Tongue (tissue), 2 donors: ENCODE data around the gene DHTKD1. TPM values are rescaled to one million over a fixed set of nuclear protein-coding genes. Genes with fewer than 3 reads are reported as not detected.

ENCODE experiments used
- DNase-seq: peaks from one replicate; pipeline ENCODE4 v3.0.0-alpha.2; 2015
- total RNA-seq: library from RNA; depleted of rRNA; stranded (reverse); fragments of >200 nt; gene quantifications from one replicate; pipeline ENCODE4 v1.2.3, GENCODE V29; 2014

Gene DHTKD1, protein sequence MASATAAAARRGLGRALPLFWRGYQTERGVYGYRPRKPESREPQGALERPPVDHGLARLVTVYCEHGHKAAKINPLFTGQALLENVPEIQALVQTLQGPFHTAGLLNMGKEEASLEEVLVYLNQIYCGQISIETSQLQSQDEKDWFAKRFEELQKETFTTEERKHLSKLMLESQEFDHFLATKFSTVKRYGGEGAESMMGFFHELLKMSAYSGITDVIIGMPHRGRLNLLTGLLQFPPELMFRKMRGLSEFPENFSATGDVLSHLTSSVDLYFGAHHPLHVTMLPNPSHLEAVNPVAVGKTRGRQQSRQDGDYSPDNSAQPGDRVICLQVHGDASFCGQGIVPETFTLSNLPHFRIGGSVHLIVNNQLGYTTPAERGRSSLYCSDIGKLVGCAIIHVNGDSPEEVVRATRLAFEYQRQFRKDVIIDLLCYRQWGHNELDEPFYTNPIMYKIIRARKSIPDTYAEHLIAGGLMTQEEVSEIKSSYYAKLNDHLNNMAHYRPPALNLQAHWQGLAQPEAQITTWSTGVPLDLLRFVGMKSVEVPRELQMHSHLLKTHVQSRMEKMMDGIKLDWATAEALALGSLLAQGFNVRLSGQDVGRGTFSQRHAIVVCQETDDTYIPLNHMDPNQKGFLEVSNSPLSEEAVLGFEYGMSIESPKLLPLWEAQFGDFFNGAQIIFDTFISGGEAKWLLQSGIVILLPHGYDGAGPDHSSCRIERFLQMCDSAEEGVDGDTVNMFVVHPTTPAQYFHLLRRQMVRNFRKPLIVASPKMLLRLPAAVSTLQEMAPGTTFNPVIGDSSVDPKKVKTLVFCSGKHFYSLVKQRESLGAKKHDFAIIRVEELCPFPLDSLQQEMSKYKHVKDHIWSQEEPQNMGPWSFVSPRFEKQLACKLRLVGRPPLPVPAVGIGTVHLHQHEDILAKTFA
- 43.9 TPM for total RNA-seq

DNA sequence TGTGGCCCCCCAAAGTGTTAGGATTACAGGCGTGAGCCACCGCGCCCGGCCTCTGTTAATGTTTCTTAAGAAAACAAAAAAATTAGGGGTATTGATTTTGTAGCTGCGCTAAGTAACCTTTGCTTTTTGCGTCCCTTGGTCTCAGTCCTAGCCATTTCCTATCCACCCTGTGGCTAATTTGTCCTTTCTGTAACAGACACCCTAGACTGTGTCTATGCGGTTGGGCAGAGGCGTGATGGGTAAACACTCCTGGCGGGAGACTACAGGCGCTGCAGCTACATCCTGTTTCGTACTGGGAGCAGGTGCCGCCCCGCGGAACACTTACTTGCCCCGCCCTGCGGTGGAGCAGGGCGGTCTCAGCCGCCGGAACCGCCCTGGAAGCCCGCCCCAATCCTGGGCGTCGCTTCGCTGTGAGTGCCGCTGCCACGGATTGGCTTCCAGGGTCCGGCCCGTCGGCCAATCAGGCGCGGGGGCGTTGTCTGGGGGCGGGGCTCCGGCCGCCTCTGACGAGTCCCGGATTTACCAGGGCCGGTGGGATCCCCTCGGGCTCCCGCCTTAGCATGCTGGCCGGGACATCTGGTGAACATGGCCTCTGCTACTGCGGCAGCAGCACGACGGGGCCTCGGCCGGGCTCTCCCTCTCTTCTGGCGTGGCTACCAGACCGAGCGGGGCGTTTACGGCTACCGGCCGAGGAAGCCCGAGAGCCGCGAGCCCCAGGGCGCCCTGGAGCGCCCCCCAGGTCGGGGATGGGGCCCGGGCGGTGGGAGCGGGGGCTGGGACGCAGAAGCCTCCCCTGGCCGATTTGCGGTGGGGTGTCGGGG lies at the start of gene DHTKD1:
TSS of gene DHTKD1 (plus strand) at position 506 of the 821 bp plus-strand sequence. CDS start at position 586, 80 bp downstream.
- DNase-seq = peak; percentile 99

DNA sequence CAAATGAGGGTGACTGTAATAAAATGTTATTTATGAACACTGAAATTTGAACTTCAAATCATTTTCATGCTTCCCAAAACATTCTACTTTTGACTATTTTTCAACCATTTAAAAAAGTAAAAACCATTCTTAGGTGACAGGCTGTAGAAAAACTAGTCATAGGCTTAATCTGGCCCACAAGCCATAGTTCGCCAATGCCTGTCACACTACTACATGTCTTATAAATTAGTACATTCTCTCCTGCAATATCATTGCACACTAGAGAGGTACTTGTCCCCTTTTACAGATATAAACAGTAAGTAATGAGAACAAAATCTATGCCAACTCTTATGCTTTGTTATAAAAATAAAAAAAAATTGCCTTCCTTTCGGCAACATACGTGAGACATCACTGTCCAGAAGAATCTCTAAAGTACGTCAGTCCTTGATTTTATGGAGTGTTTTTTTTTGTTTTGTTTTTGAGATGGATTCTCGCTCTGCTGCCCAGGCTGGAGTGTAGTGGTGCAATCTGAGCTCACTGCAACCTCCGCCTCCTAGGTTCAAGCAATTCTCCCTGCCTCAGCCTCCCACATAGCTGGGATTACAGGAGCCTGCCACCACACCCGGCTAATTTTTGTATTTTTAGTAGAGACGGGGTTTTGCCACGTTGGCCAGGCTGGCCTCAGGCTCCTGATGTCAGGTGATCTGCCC lies 49.3 kb upstream of the DHTKD1 start:
- DNase-seq = no peak

DNA sequence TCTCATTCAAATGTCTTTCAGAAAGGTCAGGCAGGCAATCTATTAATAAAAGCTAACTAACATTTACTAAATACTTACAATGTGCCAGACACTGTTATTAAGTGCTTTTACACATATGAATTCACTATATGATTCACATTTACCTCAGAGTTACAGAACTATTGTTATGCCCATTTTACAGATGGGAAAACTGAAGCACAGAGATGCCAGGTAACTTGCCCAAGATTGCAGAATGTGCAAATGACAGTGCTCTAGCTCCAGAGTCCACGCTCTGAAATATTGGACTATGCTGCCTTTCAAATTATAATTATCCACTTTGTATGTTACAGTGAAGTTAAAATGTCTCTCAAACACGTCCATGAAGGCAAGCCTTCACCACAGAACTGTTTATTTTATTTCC lies 48.2 kb upstream of the DHTKD1 start:
- no peak for DNase-seq

DNA sequence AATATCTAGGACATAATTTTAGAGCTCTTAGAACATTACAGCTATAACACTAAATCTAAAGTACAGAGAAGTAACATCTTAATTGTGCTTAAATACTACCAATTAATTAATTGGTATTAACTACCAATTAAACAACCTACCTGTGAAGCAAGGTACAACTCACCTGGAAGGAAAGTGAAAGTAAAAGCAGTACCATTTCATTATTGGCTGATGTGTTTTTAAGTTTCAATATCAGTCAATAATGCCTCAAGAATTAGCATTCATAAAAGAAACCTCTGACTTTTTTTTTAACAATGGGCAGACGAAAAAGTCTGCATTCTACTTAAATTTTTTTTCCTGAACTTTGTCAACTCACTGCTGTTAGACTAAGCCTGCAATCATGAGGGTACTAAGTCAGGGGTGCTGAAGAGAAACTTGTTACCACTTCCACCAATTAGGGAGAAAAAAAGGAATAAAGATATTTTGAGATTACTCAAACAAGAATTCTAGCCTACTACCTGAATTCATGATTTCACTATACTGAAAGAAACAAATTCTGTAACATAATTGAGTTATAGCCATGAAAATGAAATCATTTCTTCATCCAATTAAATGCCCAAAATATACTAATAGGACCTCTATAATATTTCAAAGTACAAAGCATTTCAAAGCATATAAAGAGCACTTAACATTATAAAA lies 46.0 kb upstream of the DHTKD1 start:
- no peak for DNase-seq

DNA sequence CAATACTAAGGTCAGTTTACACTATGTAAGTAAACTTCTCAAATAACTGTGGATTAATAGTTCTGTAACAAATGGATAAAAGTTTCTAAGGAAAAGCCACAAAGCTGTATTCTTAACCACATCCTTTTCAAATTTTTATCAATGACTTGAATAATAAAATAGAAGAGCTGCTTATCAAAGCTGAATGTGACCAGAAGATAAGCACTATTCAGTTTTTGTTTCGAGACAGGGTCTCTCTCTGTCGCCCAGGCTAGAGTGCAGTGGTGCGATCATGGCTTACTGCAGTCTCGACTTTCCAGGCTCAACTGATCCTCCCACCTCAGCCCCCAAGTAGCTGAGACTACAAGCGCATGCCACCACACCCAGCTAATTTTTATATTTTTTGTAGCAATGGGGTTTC lies 43.2 kb upstream of the DHTKD1 start:
- DNase-seq = no peak

DNA sequence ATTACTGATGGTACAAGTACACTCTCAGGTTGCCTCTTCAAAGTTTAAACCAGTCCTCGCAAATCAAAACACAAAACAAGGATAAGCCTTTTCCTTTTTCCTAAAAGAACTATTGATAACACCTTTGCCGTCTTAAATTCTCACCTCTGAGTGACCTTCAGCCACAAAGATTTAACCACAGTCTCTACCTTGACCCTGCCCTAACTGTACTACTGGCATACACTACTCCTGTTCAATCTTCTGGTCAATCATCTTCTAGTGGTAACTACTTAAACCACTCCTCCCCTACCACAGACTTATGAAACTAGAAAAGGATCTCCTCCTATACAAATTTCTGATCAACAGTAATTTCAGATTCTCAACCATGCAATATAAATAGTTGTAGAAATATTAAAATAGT lies 41.2 kb upstream of the DHTKD1 start:
- DNase-seq = no peak

DNA sequence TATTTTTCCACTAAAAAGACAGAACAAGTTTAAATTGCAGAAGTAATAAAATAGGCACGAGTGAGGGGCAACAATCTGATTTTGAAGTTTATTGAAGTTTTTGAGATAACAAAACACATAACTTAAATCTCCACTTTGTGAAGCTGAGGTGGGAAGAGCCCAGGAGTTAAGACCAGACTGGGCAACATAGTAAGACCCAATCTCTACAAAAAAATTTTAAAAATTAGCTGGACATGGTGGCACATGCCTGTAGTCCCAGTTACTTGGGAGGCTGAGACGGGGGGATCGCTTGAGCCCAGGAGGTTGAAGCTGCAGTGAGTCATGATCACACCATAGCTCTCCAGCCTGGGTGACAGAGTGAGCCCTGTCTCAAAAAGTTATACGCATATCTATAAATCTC lies 37.4 kb upstream of the DHTKD1 start:
- DNase-seq = no peak

DNA sequence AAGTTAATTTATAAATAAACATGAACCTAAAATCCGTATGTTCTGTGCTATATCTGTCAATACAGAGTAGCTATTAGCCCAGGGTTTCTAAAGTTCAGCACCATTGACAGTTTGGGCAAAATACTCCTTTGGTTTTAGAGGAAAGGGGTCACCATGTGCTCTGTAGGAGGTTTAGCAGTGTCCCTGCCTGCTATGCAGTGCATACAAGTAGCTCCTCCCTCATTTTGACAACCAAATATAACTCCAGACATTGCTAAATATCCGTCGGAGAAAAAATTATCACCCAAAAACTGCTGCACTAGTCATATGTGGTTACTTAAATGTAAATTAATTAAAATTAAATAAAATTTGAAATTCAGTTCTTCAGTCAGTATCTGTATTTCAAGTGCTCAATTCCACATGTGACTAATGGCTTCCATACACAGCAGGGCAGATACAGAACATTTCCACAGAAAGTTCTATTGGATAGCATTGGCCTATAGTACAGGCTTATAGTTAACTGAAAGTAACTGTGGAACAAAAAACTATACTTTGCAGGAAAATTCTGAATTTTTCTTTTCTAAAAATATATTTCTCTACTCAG lies 32.6 kb upstream of the DHTKD1 start:
- no peak for DNase-seq

DNA sequence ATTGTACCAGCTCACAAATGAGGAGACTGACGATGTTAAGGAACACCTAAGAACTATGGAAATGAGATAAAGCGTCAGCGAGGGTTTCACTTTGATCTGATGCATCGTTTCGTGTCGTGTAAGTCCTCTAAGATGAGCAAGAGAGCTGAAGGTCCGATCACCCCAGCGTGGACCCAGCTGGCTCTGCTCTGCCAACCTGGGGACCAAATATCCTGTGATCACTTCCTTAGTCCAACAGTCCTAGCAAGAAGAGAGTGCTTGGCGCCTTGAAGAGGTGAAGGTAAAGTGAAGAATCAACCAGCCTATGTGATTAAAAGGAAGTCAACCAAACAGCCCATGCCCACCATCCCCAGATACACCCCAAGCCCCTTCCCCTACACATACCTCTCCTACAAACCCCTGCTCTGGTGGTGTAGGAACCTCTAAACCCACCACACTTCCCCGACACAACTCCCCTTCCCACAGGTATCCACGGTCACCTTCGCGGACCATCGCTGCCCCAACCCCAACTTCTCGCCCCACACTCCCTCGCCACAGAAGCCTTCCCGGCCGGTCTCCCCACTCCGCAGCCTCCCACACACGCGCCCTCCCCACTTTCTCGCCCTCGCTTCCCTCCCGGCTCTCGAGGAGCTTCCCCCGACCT lies 26.9 kb upstream of the DHTKD1 start:
- DNase-seq = peak; percentile 28

DNA sequence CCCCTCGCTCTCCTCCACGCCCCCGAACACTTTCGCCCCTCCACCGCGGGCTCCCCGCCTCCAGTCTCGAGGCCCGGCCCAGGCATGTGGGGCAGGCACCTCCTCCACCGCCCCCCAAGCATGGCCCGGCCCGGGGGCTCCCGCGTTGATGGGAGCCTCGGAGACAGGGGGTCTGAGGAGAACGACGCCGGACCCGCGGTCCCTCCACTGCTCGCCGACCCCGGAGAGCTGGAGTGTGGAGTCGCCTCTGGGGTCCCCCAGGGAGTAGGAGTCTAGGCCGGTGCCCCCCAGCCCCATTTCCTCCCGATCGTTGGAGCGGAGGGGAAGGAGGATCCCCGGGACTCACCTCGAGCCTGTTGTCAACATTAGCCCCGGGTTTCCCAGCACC lies 26.4 kb upstream of the DHTKD1 start:
- DNase-seq = peak; percentile 68

DNA sequence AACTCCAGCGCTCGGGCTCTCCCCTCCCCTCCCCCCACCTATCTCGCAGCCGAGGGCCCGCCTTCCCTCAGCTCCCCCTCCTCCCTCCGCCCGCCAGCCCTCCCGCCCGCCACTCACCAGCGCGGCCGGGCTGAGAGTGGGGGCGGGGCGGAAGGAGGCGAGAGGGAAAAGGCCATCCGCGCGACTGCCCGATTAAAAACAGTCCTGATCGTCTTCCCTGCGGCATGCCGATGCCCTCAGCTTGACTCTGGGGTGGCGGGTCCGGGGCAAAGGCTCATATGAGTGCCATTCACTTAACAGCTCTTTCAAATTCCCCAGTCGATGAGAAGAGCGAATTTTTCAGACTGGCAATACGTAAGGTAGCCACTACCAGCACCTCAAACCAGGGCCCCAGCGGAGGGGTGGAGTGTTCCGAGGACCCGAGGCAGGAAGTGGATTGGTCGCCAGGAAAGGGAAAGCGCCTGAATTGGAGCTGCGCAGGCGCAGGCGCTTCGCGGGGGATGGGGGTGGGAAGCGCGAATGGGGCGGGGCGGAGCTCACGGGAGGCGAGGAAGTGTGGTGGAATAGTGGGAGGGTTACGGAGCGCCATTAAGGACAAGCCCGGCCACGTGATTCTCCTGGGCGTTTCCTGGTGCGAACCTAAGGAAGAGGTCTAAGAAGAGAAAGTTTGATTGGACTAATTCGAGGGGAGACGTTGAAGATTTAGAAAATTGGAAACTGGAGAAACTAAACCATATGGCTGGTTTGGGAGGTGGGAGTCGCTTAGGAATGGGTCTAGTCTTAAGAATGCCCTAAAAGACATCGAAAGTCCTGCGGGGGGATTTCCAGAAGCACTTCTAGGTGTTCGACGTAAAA lies 25.7 kb upstream of the DHTKD1 start, which contains the start of gene UPF2:
TSS of gene UPF2 (minus strand) at position 13 of the 855 bp plus-strand sequence. CDS start 7,386 bp downstream, outside the sequence.
- DNase-seq = peak; percentile 100

DNA sequence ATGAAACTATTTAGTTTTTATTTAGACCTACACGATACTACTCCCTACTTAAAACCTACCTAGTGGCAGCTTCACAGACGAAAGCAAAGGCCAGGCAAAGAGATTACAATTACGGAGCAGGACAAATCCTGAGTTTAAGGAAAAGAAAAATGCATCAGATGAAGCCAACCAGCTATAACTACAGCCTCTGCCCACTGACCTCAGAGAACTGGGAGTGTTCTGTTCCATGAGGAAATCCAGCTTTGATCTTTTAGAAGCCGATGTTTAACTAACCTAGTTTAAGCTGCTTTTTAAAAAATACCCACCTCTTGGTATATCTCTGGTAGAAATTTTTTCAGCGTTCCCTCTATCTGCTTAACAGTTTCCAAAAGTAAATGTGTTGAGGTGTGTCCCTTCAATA lies 23.2 kb upstream of the DHTKD1 start:
- DNase-seq = no peak

DNA sequence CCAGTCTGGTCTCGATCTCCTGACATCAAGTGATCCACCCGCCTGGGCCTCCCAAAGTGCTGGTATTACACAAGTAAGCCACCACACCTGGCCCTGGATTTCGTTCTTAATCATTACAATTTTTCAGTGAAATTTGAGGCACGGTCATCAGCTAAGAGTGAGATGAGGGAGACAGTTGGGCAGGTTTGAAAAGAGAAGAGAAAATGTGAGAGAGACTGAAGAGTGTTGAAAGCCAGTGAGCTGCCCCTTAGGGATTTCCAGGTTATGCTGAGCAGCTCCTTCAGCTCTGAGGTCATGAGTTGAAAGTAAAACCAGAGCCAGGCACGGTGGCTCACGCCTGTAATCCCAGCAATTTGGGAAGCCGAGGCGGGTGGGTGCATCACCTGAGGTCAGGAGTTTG lies 20.2 kb upstream of the DHTKD1 start:
- no peak for DNase-seq

DNA sequence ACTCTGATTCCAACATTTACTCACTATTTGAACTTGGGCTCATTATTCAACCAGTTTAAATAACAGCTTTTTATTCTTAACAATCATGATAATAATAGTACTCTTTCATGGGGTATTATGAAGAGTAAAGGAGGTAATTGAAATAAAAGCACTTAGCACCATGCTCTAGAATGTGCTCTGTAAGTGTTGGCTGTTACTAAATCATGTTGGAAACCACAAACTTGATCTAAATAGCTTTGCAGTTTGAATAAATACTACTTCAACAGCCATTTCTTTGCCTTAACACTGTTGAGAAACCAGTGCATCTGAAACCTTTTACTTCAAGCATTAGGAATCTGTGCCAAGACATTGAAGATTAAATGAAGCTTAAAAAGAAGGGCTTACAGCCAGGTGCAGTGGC lies 18.2 kb upstream of the DHTKD1 start:
- DNase-seq = no peak

DNA sequence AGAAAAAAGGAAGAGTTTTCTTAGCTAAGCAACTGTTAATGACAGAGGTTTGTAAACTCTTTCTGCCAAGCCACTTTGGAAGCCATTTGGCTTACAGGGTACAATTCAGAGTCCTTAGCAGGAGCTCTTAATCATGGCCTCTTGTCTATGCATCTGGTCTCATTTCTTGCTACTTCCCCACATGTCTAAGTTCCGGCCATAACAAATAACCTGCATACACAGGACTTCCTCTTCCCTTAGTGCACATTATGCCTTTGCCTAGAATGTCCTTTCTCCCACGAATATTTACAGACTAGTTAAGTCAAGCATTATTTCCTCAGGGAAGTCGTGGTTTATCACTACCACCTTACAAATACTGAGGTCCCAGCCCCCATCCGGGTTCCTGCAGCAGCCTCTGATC lies 17.5 kb upstream of the DHTKD1 start:
- DNase-seq = no peak

DNA sequence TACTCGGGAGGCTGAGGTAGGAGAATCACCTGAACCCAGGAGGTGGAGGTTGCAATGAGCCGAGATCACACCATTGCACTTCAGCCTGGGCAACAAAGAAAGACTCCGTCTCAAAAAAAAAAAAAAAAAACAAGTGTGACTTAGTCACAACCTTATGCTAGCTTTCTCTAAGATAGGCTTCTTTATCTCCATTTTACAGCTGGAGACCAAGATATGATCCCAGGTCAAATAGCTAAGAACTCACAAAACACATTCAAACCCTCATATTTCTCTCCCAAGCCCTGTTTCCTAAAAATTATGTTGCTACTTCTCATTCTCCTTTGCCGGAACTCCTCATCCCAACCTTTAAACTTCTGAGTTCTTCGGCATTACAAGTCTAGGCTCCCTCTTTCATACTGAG lies 13.0 kb upstream of the DHTKD1 start:
- no peak for DNase-seq

DNA sequence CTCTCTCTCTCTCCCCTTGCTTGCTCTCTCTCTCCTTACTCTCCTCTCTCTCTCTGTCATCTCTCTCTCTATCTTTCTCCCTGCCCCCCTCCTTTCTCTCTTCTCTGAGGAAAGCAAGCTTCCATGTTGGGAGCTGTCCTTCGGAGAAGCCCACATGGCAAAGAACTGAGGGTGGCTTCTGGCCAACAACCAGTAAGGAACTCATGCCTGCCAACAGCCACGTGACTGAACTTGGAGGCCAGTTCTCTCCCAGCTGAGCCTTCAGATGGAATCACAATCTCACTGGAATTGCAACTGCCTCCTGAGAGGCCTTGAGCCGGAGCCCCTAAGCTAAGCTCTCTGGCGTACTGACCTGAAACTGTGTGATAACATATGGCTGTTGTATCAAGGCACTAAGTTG lies 12.0 kb upstream of the DHTKD1 start:
- DNase-seq = no peak

DNA sequence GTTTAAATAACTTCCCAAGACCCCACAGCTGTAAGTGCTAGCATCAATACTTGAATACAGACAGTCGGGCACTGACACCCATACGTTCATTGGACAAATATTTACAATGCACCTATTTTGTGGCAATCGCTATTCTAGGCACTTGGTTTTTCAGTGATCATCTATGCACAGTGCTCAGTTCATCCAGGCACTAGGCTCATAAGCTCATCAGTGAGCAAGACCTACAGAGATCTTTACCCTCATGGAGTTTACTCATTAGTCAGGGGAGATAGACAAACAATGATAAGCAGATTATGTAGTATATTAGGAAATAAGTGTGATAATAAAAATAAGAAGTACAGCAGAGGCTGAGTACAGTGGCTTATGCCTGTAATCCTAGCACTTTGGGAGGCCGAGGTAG lies 7.6 kb upstream of the DHTKD1 start:
- no peak for DNase-seq
